Measurements from ENCODE around the gene SYCP3.

Gene SYCP3

GRCh38 chr12:101781834-101782233 is 42.6 kb upstream of the SYCP3 start:
- H3K36me3 Mint-ChIP-seq (ENCODE audit: low read depth): peaks cover 16% of the 10 kb centered on the region
- no peaks in the 10 kb centered on the region for H3K9me3 Mint-ChIP-seq
- no peaks in the 10 kb centered on the region for H3K27me3 Mint-ChIP-seq (ENCODE audit: low read depth)
- no peak overlapping the region for H3K27ac Mint-ChIP-seq
- TF ChIP-seq CTCF (IDR thresholded peaks at IDR 0.05; ENCODE audit: unreplicated experiment in 3 of 3): no peak
- no peak overlapping the region for H3K4me3 Mint-ChIP-seq
- peaks cover 11% of the 10 kb centered on the region for H3K4me1 Mint-ChIP-seq

- Mint-ChIP-seq H3K27ac (no peak overlapping the region), H3K4me3 (no peak overlapping the region), H3K27me3 (ENCODE audit: low read depth) (no peaks in the 10 kb centered on the region), H3K9me3 (no peaks in the 10 kb centered on the region), H3K36me3 (ENCODE audit: low read depth) (peaks cover 15% of the 10 kb centered on the region), H3K4me1 (peaks cover 11% of the 10 kb centered on the region)
- TF ChIP-seq CTCF (IDR thresholded peaks at IDR 0.05; ENCODE audit: unreplicated experiment in 3 of 3): no peak
These were observed 41.3 kb upstream of the SYCP3 start for GRCh38 chr12:101780599-101780998.

- H3K36me3 Mint-ChIP-seq (ENCODE audit: low read depth): peaks cover 13% of the 10 kb centered on the region
These were observed 40.4 kb upstream of the SYCP3 start for GRCh38 chr12:101779626-101780025.

GRCh38 chr12:101779200-101779599 is 39.9 kb upstream of the SYCP3 start:
- TF ChIP-seq CTCF (IDR thresholded peaks at IDR 0.05; ENCODE audit: unreplicated experiment in 3 of 3): no peak
- no peak overlapping the region for H3K4me3 Mint-ChIP-seq
- H3K27ac Mint-ChIP-seq: no peak overlapping the region
- H3K4me1 Mint-ChIP-seq: peaks cover 11% of the 10 kb centered on the region
- no peaks in the 10 kb centered on the region for H3K9me3 Mint-ChIP-seq
- H3K27me3 Mint-ChIP-seq (ENCODE audit: low read depth): no peaks in the 10 kb centered on the region
- peaks cover 9% of the 10 kb centered on the region for H3K36me3 Mint-ChIP-seq (ENCODE audit: low read depth)

More at GRCh38 chr12:101779626-101780025, 40.4 kb upstream of the SYCP3 start:
- TF ChIP-seq CTCF (IDR thresholded peaks at IDR 0.05; ENCODE audit: unreplicated experiment in 3 of 3): no peak
- Mint-ChIP-seq H3K27me3 (ENCODE audit: low read depth) (no peaks in the 10 kb centered on the region), H3K4me3 (no peak overlapping the region), H3K27ac (no peak overlapping the region), H3K9me3 (no peaks in the 10 kb centered on the region), H3K4me1 (peaks cover 11% of the 10 kb centered on the region)

- no peak overlapping the region for H3K27ac Mint-ChIP-seq
- H3K36me3 Mint-ChIP-seq (ENCODE audit: low read depth): peaks cover 7% of the 10 kb centered on the region
- no peaks in the 10 kb centered on the region for H3K27me3 Mint-ChIP-seq (ENCODE audit: low read depth)
- TF ChIP-seq CTCF (IDR thresholded peaks at IDR 0.05; ENCODE audit: unreplicated experiment in 3 of 3): no peak
- no peak overlapping the region for H3K4me3 Mint-ChIP-seq
- no peaks in the 10 kb centered on the region for H3K9me3 Mint-ChIP-seq
- peaks cover 6% of the 10 kb centered on the region for H3K4me1 Mint-ChIP-seq
These were observed 38.7 kb upstream of the SYCP3 start for GRCh38 chr12:101777978-101778377.

GRCh38 chr12:101777485-101777884 is 38.2 kb upstream of the SYCP3 start:
- Mint-ChIP-seq H3K27me3 (ENCODE audit: low read depth) (no peaks in the 10 kb centered on the region), H3K4me3 (no peak overlapping the region), H3K4me1 (peaks cover 1% of the 10 kb centered on the region), H3K9me3 (no peaks in the 10 kb centered on the region), H3K27ac (no peak overlapping the region), H3K36me3 (ENCODE audit: low read depth) (peaks cover 7% of the 10 kb centered on the region)
- no peak for TF ChIP-seq CTCF (IDR thresholded peaks at IDR 0.05; ENCODE audit: unreplicated experiment in 3 of 3)
